ENCODE measurements around the gene EVA1B.

- TF ChIP-seq, protein P1, sequence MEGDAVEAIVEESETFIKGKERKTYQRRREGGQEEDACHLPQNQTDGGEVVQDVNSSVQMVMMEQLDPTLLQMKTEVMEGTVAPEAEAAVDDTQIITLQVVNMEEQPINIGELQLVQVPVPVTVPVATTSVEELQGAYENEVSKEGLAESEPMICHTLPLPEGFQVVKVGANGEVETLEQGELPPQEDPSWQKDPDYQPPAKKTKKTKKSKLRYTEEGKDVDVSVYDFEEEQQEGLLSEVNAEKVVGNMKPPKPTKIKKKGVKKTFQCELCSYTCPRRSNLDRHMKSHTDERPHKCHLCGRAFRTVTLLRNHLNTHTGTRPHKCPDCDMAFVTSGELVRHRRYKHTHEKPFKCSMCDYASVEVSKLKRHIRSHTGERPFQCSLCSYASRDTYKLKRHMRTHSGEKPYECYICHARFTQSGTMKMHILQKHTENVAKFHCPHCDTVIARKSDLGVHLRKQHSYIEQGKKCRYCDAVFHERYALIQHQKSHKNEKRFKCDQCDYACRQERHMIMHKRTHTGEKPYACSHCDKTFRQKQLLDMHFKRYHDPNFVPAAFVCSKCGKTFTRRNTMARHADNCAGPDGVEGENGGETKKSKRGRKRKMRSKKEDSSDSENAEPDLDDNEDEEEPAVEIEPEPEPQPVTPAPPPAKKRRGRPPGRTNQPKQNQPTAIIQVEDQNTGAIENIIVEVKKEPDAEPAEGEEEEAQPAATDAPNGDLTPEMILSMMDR (IDR thresholded peaks at IDR 0.05; ENCODE audit: low read depth, low read length, poor library complexity, severe bottlenecking) = no peak
- TF ChIP-seq EZH2phosphoT487 (IDR thresholded peaks at IDR 0.05; ENCODE audit: borderline replicate concordance, low read length) = no peak
Observed at GRCh38 chr1:36341626-36342320, 18.3 kb upstream of the EVA1B start.
